HG02943 (cell line): ENCODE data around the gene PGGHG.
"Not testable (repeated sequence)": the region's sequence is repeated elsewhere in the genome, so short reads cannot be mapped to it uniquely, and the experiment has no call there.

Source experiments
- ATAC-seq: cut with Tn5 transposase; IDR thresholded peaks from one replicate; pipeline ENCODE4 v1.9.1; 2021; ENCODE audit warnings: mild to moderate bottlenecking, low read depth, moderate library complexity; ENCODE audit not compliant: unreplicated experiment

Gene PGGHG

DNA sequence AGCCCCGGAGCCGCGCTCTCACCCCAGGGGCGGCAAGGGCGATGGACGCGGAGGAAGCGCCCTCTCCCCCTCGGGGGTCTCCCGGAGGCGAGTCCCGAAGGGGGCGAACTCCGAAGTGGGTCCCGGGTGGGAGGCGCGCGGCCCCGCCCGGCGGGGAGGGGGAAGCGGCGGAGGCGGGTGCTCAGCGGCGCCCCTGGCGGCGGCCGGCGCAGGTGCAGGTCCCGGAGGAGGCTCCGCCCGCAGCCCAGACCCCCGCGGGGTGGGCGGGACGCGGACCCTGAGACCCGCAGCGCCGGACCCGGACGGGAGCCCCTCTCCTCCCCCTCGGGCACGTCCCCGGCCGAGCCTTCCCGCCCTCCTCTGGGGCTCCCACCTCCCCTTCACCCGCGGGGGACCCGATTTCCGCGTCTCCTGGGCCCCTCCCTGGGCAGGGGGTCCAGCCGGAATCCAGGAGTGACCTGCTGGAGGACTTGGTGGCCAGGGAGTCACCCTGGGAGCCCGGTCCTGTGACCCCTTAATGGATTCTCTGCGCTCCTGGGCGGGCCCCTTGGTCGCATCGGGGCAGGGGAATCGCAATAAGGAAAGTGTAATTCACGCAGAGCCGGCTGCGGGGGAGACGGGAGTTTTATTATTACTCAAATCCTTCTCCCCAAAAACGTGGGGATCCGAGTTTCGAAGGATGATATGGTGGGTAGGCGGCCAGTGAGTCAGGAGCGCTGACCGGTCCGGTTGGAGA is 22.3 kb downstream of the PGGHG start:
- not testable (repeated sequence) for ATAC-seq

DNA sequence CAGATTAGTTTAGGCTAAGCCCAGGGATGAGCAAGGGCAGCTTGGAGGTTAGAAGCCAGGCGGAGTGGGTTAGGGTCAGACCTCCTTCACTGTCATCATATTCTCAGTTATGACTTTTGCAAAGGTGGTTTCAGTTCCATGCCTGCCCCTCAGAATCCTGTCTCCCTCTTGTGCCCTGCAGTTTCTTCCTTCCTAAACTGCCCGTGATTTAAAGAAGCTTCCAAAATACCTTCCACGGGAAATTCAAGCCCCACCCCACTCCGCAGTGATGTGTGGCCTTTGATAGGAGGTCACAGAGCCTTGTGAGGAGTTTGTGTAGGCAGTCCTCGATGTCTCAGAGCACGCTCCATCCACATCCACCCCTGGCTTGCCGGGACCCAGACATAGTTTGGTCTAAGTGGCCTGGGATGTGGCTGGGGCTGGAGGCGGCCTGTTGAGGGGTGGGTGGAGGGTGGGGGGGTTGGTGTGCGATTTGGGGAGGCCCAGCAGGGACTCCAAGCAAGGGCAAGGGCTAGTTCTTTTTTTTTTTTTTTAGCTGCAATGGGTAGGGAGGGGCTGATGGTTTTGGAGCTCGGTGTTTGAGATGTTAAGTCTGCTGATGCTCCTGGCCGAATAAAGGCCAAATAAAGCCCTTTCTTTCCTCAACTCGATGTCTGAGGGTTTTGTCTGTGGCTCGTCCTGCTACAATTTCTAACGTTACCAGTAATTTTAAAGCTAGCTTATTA is 23.3 kb downstream of the PGGHG start:
- ATAC-seq = no peak

GRCh38 chr11:313304-313786 is 24.4 kb downstream of the PGGHG start:
- ATAC-seq = no peak

GRCh38 chr11:313787-314553 is 25.0 kb downstream of the PGGHG start, which contains the start of gene IFITM1:
TSS of gene IFITM1 (plus strand) at chr11:314040. CDS start at chr11:314171, 131 bp downstream.
- ATAC-seq = peak; percentile 47

DNA sequence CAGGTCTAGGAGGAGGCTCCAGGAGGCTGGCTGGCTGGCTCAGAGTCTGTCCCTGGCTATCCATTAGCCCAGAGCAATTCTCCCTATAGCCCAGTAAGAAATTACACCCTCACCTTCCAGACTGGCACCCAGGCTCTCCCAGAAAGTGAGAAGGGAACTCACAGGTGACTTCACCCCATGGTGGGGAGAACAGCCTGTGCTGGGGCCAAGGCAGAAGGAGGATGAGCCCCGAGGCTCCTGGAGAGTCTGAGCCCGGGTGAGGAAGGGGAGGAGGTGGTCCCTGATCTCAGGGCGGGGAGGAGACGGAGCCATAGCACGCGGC is 25.6 kb downstream of the PGGHG start:
- not testable (repeated sequence) for ATAC-seq

GRCh38 chr11:315051-315481 is 26.1 kb downstream of the PGGHG start:
- ATAC-seq = no peak

DNA sequence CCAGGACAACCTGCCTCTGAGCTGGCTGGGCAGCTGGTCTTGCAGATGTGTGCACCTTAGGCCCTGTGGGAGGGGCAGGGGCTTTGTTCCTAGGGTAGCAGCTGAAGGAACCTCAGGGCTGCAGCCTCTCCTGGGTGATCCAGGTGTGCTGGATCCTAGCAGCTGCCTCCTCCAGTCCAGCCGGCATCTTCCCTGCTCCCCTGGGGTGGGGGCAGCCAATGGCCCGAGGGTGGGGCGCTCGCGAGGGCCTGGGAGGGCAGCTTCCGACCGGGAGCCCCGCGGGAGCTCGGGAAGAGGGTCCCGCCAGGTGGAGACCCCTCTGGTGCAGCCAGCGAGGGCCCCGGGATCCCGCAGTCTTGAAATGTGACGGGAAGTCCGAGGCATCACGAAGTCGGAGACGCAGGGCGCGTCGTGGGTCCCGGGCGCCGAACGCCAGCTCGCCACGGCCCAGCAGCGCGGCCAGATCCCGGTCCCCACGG is 26.6 kb downstream of the PGGHG start:
- ATAC-seq = no peak

DNA sequence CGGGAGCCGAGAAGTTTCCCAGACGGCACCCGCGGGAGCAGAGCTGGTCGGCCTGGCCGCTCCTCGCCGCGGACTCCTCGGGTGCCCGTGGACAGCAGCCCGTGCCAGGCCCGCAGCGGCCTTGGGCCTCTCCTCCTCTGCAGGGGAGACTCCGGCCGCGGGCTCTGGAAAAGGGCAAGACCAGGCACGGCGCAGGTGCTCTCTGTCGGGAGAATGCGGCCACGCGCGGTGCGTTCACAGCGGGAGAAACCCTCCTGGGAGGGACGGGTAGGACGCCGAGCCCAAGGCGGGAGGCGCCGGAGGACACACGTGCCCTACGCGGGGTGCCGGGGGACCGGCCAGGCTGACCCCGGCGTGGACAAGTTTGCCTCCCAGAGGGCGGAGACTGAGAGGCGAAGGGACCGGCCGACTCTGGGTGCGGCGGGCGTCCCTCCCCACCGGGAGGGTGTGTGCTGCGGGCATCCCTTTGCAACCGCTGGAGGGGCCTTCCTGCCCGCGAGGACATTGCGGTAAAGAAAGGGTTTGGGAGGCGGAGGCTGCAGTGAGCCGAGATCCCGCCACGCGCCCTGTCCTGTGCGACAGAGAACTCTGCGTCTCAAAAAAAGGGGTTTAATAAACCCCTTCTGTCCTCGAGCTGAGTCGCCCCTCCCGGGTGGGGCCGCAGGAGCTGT is 27.2 kb downstream of the PGGHG start:
- ATAC-seq = no peak

DNA sequence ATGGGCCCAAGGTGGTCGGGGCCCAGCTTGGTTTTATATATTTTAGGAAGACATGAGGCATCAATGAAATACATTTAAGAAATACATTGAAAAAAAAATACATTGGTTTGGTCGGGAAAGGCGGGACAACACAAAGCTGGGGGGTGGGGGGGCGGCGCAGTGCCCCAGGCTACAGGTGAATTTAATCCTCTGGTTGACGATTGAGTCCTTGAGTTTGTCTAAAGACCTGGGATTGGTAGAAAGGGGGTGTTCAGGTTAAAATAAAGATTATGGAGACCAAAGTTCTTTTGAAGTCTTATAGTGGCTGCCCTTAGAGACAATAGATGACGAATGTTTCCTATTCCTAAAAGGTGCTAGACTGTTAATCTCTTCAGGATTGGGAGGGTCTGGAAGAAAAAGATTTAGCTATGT is 28.0 kb downstream of the PGGHG start:
- no peak for ATAC-seq

GRCh38 chr11:317668-318404 is 28.9 kb downstream of the PGGHG start:
- not testable (repeated sequence) for ATAC-seq

DNA sequence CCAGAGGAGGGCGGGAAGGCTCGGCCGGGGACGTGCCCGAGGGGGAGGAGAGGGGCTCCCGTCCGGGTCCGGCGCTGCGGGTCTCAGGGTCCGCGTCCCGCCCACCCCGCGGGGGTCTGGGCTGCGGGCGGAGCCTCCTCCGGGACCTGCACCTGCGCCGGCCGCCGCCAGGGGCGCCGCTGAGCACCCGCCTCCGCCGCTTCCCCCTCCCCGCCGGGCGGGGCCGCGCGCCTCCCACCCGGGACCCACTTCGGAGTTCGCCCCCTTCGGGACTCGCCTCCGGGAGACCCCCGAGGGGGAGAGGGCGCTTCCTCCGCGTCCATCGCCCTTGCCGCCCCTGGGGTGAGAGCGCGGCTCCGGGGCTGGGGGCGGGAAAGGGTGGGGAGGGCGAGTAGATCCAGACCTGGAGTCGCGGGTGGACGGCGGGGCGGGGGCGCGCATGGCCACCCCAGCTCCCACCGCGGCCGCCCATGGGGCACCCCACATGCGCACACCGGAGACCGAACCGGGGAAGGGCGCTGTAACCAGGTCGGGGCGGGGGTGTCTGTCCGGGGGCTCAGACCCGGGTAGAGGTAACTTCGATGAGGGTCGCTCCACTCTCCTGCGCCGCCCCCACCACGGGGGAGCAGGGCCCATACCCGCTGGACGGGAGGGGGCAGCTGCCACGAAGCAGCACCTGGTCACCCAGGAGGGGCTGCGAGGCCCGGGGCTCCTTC is 29.6 kb downstream of the PGGHG start:
- ATAC-seq = not testable (repeated sequence)

GRCh38 chr11:319121-319887 is 30.4 kb downstream of the PGGHG start:
- ATAC-seq = not testable (repeated sequence)

DNA sequence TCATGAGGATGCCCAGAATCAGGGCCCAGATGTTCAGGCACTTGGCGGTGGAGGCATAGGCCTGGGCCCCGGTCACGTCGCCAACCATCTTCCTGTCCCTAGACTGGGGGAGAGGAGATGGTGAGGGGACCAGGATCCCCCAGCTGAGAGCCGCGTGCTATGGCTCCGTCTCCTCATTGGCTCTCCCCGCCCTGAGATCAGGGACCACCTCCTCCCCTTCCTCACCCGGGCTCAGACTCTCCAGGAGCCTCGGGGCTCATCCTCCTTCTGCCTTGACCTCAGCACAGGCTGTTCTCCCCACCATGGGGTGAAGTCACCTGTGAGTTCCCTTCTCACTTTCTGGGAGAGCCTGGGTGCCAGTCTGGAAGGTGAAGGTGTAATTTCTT is 31.0 kb downstream of the PGGHG start:
- not testable (repeated sequence) for ATAC-seq

DNA sequence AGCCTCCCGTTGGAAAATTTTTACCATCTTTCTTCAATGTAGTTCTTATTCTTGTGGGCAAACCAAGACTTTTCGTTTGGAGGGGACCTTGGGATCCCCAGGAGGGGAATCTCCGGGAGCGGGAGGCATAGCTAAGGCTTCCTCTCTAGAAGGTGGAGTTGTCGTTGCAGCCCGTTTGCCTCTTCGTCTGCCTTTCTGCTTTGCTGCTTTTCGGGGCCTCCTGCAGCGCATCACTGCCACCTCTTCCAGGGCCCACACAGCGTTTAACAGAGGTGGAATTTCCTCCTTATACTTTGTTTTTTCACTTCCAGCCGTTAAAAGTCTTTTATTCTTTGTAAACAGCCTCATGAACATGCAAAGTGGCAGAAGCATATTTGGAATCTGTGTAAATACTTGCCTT is 35.2 kb downstream of the PGGHG start:
- no peak for ATAC-seq

DNA sequence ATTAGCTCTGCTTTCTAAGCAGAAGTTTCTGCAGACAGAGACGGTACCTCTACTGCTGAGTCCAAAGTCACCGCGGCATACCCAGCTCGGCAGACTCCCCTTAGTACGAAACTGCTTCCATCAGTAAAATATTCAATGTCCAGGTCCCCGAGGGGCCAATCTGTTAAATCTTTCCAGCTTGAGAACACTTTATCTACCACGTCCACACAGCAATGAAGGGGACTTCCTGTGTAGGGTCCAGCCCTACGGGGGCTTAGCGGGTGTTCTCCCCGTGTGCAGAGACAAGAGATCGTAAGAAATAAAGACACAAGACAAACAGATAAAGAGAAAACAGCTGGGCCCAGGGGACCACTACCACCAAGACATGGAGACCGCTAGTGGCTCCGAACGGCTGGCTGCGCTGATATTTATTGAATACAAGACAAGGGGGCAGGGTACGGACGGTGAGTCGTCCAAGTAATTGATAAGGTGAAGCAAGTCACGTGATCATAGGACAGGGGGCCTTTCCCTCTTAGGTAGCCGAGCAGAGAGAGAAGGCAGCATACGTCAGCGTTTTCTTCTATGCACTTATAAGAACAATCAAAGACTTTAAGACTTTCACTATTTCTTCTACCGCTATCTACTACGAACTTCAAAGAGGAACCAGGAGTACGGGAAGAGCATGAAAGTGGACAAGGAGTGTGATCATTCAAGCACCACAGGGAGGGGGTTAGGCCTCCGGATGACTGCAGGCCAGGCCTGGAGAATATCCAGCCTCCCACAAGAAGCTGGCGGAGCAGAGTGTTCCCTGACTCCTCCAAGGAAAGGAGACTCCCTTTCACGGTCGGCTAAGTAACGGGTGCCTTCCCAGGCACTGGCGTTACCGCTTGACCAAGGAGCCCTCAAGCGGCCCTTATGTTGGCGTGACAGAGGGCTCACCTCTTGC is 35.9 kb downstream of the PGGHG start:
- not testable (repeated sequence) for ATAC-seq

GRCh38 chr11:325796-326591 is 37.1 kb downstream of the PGGHG start:
- no peak for ATAC-seq

DNA sequence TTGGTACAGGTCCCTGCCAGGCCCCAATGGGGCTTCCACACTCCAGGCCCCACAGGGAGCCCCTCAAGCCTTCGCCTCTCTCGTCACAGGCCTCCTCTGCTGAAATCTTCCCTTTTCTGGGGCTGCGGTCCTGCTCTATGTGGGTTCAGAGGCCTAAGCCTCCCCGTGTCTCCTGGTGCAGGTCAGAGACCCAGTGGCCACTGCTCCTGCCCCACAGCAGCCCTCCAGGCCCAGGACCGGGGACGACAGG is 37.6 kb downstream of the PGGHG start:
- ATAC-seq = no peak
